Effector memory CD4-positive, alpha-beta T cell (primary cell): Measurements from ENCODE around the gene UFSP2.

Source experiments
- DNase-seq, 3 donors: peaks; one replicate each; pipeline ENCODE4 v3.0.0-alpha.2; 2020
- H3K27ac ChIP-seq: 2 replicates; pipeline ENCODE4 v1.7.0; 2013; ENCODE audit warnings: mild to moderate bottlenecking, low read length, moderate library complexity; ENCODE audit not compliant: insufficient read depth, poor library complexity, severe bottlenecking
- H3K27me3 ChIP-seq: replicated peaks from 2 replicates; pipeline ENCODE4 v1.7.0; 2013; ENCODE audit warnings: mild to moderate bottlenecking, low read length; ENCODE audit not compliant: insufficient read depth, control insufficient read depth, poor library complexity, severe bottlenecking
- H3K36me3 ChIP-seq: 2 replicates; pipeline ENCODE4 v1.7.0; 2013; ENCODE audit warnings: mild to moderate bottlenecking, low read length, moderate library complexity; ENCODE audit not compliant: control insufficient read depth, insufficient read depth
- H3K4me1 ChIP-seq: 2 replicates; pipeline ENCODE4 v1.7.0; 2013; ENCODE audit warnings: low read length, mild to moderate bottlenecking; ENCODE audit not compliant: control insufficient read depth, insufficient read depth, poor library complexity, severe bottlenecking
- H3K4me3 ChIP-seq: 2 replicates; pipeline ENCODE4 v1.7.0; 2013; ENCODE audit warnings: low read length, low read depth, mild to moderate bottlenecking; ENCODE audit not compliant: insufficient read depth, poor library complexity, severe bottlenecking
- H3K9me3 ChIP-seq: 2 replicates; pipeline ENCODE4 v1.7.0; 2013; ENCODE audit warnings: mild to moderate bottlenecking, low read length, moderate library complexity; ENCODE audit not compliant: control insufficient read depth

The UFSP2 gene

DNA sequence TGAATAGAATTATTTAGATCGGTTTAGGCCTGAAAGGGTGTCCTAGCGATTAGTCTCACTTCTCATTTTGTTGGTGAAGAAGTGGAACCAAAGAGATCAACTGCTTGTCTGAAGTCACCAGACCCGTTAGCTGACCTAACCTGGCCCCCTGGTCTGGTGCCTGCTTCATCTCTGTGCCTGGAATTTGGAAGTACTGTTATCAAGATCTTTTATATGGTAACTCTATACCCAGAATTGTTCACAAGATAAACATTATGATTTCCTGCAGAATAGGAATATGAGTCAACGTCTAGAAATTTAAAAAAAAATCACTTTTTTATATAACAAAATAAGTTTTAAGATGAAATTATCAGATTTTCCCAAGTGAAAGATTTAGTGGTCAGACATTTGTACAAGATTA lies 67.2 kb downstream of the UFSP2 start:
- H3K4me3 ChIP-seq, result no peak overlapping the region
- H3K27ac ChIP-seq, result no peak overlapping the region
- H3K27me3 ChIP-seq, result no peaks in the 10 kb centered on the region
- no peak for DNase-seq
- no peaks in the 10 kb centered on the region for H3K4me1 ChIP-seq
- peaks cover 11% of the 10 kb centered on the region for H3K36me3 ChIP-seq
- no peaks in the 10 kb centered on the region for H3K9me3 ChIP-seq

DNA sequence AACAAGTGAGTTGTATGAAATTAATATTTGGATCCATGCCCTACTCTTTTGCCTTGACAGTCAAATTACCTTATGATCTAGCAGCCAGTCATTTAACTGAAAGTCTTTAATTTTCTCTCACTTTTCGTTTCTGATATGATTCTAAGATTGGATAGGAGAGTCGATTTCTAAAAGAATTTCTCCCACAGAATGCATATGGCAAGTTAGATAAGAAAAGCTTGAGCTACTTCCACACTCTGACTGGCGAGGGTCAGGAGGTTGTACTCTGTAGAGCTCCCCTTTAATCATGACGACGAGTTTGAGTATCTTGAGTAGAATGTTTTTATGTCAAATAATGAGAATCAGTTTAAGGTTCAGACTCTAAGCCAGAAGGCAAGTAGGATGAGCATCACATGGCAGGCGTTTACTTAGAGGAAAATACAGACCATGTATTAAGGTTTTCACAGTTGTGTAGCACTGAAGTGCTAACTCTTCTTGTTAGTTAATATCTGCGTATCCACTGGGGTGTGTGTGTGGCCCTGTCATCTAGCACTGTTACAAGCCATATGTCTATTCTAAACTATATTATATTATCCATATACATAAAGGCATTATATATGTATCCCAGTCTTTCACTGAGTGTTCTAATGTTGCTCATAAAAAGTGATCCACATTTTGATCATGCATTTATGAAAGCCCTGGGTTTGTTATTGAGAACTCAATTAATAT lies 67.9 kb downstream of the UFSP2 start:
- H3K27me3 ChIP-seq, result no peaks in the 10 kb centered on the region
- no peak for DNase-seq
- H3K36me3 ChIP-seq, result peaks cover 11% of the 10 kb centered on the region
- no peaks in the 10 kb centered on the region for H3K9me3 ChIP-seq
- no peak overlapping the region for H3K27ac ChIP-seq
- H3K4me1 ChIP-seq, result no peaks in the 10 kb centered on the region
- no peak overlapping the region for H3K4me3 ChIP-seq

DNA sequence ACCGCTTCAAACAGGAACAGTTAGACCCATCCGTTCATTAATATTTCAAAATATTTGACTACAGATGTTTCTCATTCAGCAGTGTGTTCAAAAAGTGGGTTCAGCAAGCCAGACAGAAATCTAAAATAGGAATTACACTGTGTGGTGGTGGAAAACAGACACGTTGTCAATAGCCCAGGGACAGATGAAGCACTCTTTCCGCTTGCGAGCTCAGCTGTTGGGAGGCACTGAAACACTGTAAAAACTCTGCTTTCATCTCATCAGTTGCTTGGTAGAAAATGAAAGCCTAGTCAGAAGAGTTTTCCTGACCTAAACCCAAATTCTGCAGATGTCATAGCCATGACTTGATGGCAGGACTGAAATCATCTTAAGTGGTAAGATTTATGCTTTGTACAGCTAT lies 68.6 kb downstream of the UFSP2 start:
- Histone ChIP-seq H3K27ac (no peak overlapping the region), H3K4me1 (no peaks in the 10 kb centered on the region), H3K36me3 (peaks cover 11% of the 10 kb centered on the region), H3K4me3 (no peak overlapping the region), H3K9me3 (no peaks in the 10 kb centered on the region), H3K27me3 (no peaks in the 10 kb centered on the region)
- no peak for DNase-seq

DNA sequence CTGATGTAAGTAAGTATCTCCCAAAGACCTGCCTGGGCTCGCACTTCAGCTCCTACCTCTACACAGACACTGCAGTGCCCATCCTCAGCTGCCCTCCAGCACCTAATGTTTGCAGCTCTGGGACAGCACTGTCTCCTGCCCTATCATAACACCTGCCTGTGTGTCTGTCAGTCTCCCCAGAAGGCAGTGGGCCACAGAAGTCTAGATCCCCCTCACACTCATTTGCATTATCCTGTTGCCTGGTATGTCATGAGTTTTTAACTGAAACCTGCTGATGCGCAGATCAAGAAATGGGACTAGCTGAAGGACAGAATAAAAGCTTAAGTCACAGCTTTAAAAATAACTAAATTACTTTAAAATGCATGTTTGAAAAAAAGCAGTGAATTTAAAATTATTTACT lies 73.0 kb downstream of the UFSP2 start:
- Histone ChIP-seq H3K27ac (no peak overlapping the region), H3K27me3 (no peaks in the 10 kb centered on the region), H3K9me3 (no peaks in the 10 kb centered on the region), H3K4me1 (no peaks in the 10 kb centered on the region), H3K36me3 (peaks cover 11% of the 10 kb centered on the region), H3K4me3 (no peak overlapping the region)
- no peak for DNase-seq

DNA sequence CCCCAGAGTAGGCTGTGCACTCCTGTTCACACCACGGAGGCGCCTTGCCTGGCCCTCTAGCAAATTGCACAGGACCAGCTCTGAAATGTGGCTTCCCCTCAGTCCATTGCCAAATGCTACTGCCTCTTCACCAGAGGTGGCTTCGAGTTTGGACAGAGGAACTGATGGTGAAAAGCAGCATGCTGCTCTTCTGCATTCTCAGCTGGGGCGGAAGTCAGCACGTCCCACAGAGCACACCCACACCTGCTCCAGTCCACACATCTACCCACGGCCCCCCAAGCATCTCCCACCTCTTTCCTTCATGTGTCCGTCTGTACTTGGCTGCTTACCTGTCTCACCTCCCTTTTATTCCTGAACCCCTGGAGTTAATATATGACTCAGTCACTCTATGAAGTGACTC lies 73.6 kb downstream of the UFSP2 start:
- Histone ChIP-seq H3K4me3 (no peak overlapping the region), H3K36me3 (peaks cover 7% of the 10 kb centered on the region), H3K4me1 (no peaks in the 10 kb centered on the region), H3K9me3 (no peaks in the 10 kb centered on the region), H3K27me3 (no peaks in the 10 kb centered on the region), H3K27ac (no peak overlapping the region)
- DNase-seq, result no peak

DNA sequence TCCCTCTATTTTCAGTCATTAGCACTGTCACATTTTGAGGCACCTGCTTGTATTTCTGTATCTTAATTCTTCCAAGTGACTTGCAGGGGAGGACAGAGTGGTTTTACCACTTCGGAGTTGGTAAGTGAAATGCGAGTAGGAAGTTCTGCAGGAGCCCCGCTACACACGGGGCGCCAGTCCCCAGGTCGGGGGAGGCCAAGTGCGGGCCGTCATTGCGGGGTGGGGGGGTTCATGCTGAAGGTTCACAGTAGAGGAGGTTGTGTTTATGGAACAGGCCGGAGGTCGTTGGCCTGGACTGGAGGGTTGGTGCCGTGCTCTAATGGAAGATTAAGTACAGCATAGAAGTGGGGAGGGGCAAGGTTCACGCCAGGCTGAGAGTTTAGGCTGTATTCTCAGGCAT lies 74.1 kb downstream of the UFSP2 start:
- no peaks in the 10 kb centered on the region for H3K4me1 ChIP-seq
- no peak overlapping the region for H3K27ac ChIP-seq
- no peaks in the 10 kb centered on the region for H3K27me3 ChIP-seq
- no peak for DNase-seq
- H3K4me3 ChIP-seq, result no peak overlapping the region
- peaks cover 10% of the 10 kb centered on the region for H3K36me3 ChIP-seq
- H3K9me3 ChIP-seq, result no peaks in the 10 kb centered on the region
